ENCODE results near the gene ZNF846. TPM values are rescaled to one million over a fixed set of nuclear protein-coding genes. Genes with fewer than 3 reads are reported as not detected.

The ZNF846 gene
- total and polyA plus RNA-seq, 2 of the 4 experiments (the other 2 are of a cell fraction), result 5.7 to 6.5 TPM

GRCh38 chr19:9735986-9736385, 32.6 kb downstream of the ZNF846 start:
- ATAC-seq (ENCODE audit: low read depth), result no peak
- H3K9ac ChIP-seq (ENCODE audit: low read depth, low read length), result no peak overlapping the region
- H3K27me3 ChIP-seq (ENCODE audit: control insufficient read depth, insufficient read depth, low read length), result no peaks in the 10 kb centered on the region
- peaks cover 5% of the 10 kb centered on the region for H3K9me3 ChIP-seq (ENCODE audit: control insufficient read depth, insufficient read depth, low read length)
- H3K23ac ChIP-seq (ENCODE audit: low read depth, low read length), result no peak overlapping the region
- intact Hi-C loops (cut with micrococcal nuclease) (no loop called here), in situ Hi-C loops (cut with MboI; ENCODE audit: low sequenced_read_pairs) (no loop called here), dilution Hi-C loops (cut with HindIII; ENCODE audit: low sequenced_read_pairs, unreplicated experiment) (no loop called here)
- H3K4me3 ChIP-seq (ENCODE audit: insufficient read depth, low read depth, low read length), result no peak overlapping the region
- no peaks in the 10 kb centered on the region for H4K20me1 ChIP-seq (ENCODE audit: insufficient read depth, low read length)
- no peak overlapping the region for H2BK20ac ChIP-seq (ENCODE audit: low read depth, low read length)
- H3K79me1 ChIP-seq (ENCODE audit: low read depth in 1 of 2, low read length in 2 of 2), result no peaks in the 10 kb centered on the region
- BruUV-seq (replicated peaks), result no TSS peak
- DNase-seq, result no peak
- no peaks in the 10 kb centered on the region for H3K36me3 ChIP-seq (ENCODE audit: control insufficient read depth, insufficient read depth, low read length)
- no peak overlapping the region for H4K8ac ChIP-seq (ENCODE audit: low read depth in 2 of 2, low read length in 2 of 2)
- no peak overlapping the region for H2BK120ac ChIP-seq (ENCODE audit: low read depth, low read length)
- no peaks in the 10 kb centered on the region for H3K9me1 ChIP-seq (ENCODE audit: insufficient read depth, low read length)
- no peak overlapping the region for H3K27ac ChIP-seq (ENCODE audit: insufficient read depth, low read length)
- ChIA-PET POLR2A (ENCODE audit: unreplicated experiment) (no interaction called here), CTCF (no interaction called here)
- no peak overlapping the region for H4K91ac ChIP-seq (ENCODE audit: insufficient read depth, low read depth, low read length)
- no peak overlapping the region for H3K4me2 ChIP-seq (ENCODE audit: low read depth, low read length)
- no peak overlapping the region for H3K14ac ChIP-seq (replicated peaks; ENCODE audit: low read depth, low read length)
- no peak overlapping the region for H2BK15ac ChIP-seq (ENCODE audit: low read depth, low read length)
- TF ChIP-seq SMC3 (IDR thresholded peaks at IDR 0.05; ENCODE audit: low read depth, low read length) (no peak), MAZ (IDR thresholded peaks at IDR 0.05; ENCODE audit: borderline replicate concordance, low read depth, low read length) (no peak), CTCF (conservative IDR thresholded peaks at IDR 0.05; ENCODE audit: low read depth, low read length) (no peak), NFE2L2 (IDR thresholded peaks at IDR 0.05; ENCODE audit: low read depth, low read length) (no peak), RCOR1 (IDR thresholded peaks at IDR 0.05; ENCODE audit: insufficient replicate concordance, low read length) (no peak), MAFK (IDR thresholded peaks at IDR 0.05; ENCODE audit: low read depth, low read length) (no peak), ELK1 (IDR thresholded peaks at IDR 0.05; ENCODE audit: borderline replicate concordance, low read depth, low read length) (no peak), RFX5 (IDR thresholded peaks at IDR 0.05; ENCODE audit: low read depth, low read length) (no peak)
- no peak overlapping the region for H3K4ac ChIP-seq (ENCODE audit: low read depth, low read length)
- 67% methylated on average over 2 of the region's 10 CpGs; no CpG with 5 or more reads in 1 of the 2 experiments for WGBS, 2 experiments (ENCODE audit: extremely low coverage in 2 of 2, insufficient read length in 1 of 2)
- no peak overlapping the region for H3K56ac ChIP-seq (ENCODE audit: extremely low read depth, insufficient read depth, low read length)
- no peak overlapping the region for H2AK9ac ChIP-seq (replicated peaks; ENCODE audit: low read depth, low read length, poor library complexity)
- no peak overlapping the region for H2BK5ac ChIP-seq (ENCODE audit: low read depth, low read length, poor library complexity, severe bottlenecking)
- no peak overlapping the region for H2AFZ ChIP-seq (replicated peaks; ENCODE audit: low read length, poor library complexity)
- no peak overlapping the region for H4K5ac ChIP-seq (ENCODE audit: low read depth, low read length)
- H3K18ac ChIP-seq (ENCODE audit: low read depth, low read length), result no peak overlapping the region
- no peak overlapping the region for H2AK5ac ChIP-seq (ENCODE audit: low read depth, low read length)
- H3K4me1 ChIP-seq (ENCODE audit: control insufficient read depth, insufficient read depth, low read length), result no peaks in the 10 kb centered on the region
